RWPE2 (cell line): ENCODE results near the gene CCT6B.

Source experiments
- ATAC-seq: fragments of 200-7000 bp; cut with Tn5 transposase; 3 replicates; pipeline ENCODE4 v1.9.1; 2021; ENCODE audit warnings: low read depth
- DNase-seq: peaks from one replicate; pipeline ENCODE4 v3.0.0-alpha.2; 2020; ENCODE audit warnings: low spot score
- H3K27ac ChIP-seq: fragments of 450-650 bp; 2 replicates; pipeline ENCODE4 v1.5.1; 2017; ENCODE audit warnings: mild to moderate bottlenecking; ENCODE audit not compliant: poor library complexity, severe bottlenecking
- H3K27me3 ChIP-seq: fragments of 250-450 bp; sonication (Bioruptor Pico); 2 replicates; pipeline ENCODE4 v1.5.1; 2021; ENCODE audit warnings: mild to moderate bottlenecking, moderate library complexity; ENCODE audit not compliant: insufficient read depth, poor library complexity, severe bottlenecking
- H3K36me3 ChIP-seq: fragments of 250-450 bp; sonication (Bioruptor Pico); 2 replicates; pipeline ENCODE4 v1.5.1; 2020; ENCODE audit warnings: low read depth, mild to moderate bottlenecking, moderate library complexity
- H3K4me1 ChIP-seq: fragments of 250-450 bp; sonication (Bioruptor Pico); 2 replicates; pipeline ENCODE4 v1.5.1; 2021; ENCODE audit warnings: mild to moderate bottlenecking, moderate library complexity; ENCODE audit not compliant: insufficient read depth, poor library complexity, severe bottlenecking
- H3K4me3 ChIP-seq: fragments of 250-450 bp; sonication (Bioruptor Pico); 2 replicates; pipeline ENCODE4 v1.5.1; 2021; ENCODE audit warnings: mild to moderate bottlenecking, moderate library complexity; ENCODE audit not compliant: severe bottlenecking
- H3K9me3 ChIP-seq: fragments of 250-450 bp; sonication (Bioruptor Pico); 2 replicates; pipeline ENCODE4 v1.5.1; 2021; ENCODE audit warnings: mild to moderate bottlenecking, moderate library complexity; ENCODE audit not compliant: severe bottlenecking
- CTCF ChIP-seq: fragments of 450-650 bp; IDR thresholded peaks from one replicate; pipeline ENCODE4 v1.5.1; 2017; ENCODE audit warnings: mild to moderate bottlenecking, moderate library complexity; ENCODE audit not compliant: poor library complexity, severe bottlenecking

Gene CCT6B

GRCh38 chr17:34926661-34927060 is 34.6 kb downstream of the CCT6B start:
- no peaks in the 10 kb centered on the region for H3K36me3 ChIP-seq

GRCh38 chr17:34920676-34921075 is 40.6 kb downstream of the CCT6B start:
- Histone ChIP-seq H3K36me3 (no peaks in the 10 kb centered on the region), H3K27ac (no peak overlapping the region), H3K9me3 (no peaks in the 10 kb centered on the region), H3K4me1 (no peaks in the 10 kb centered on the region), H3K4me3 (no peak overlapping the region), H3K27me3 (no peaks in the 10 kb centered on the region)
- ATAC-seq (no peak), DNase-seq (no peak)
- no peak for TF ChIP-seq CTCF

More at GRCh38 chr17:34926661-34927060, 34.6 kb downstream of the CCT6B start:
- Histone ChIP-seq H3K27me3 (no peaks in the 10 kb centered on the region), H3K27ac (no peak overlapping the region), H3K4me1 (no peaks in the 10 kb centered on the region), H3K4me3 (no peak overlapping the region), H3K9me3 (no peaks in the 10 kb centered on the region)
- no peak for TF ChIP-seq CTCF
- ATAC-seq (no peak), DNase-seq (no peak)

- no peak overlapping the region for H3K4me3 ChIP-seq
- H3K4me1 ChIP-seq: no peaks in the 10 kb centered on the region
- H3K9me3 ChIP-seq: no peaks in the 10 kb centered on the region
- no peak overlapping the region for H3K27ac ChIP-seq
- DNase-seq (no peak), ATAC-seq (no peak)
- no peaks in the 10 kb centered on the region for H3K27me3 ChIP-seq
- TF ChIP-seq CTCF: no peak
- H3K36me3 ChIP-seq: no peaks in the 10 kb centered on the region
These were observed 43.9 kb downstream of the CCT6B start for GRCh38 chr17:34917381-34917780.

GRCh38 chr17:34916120-34916519 is 45.1 kb downstream of the CCT6B start:
- no peak for TF ChIP-seq CTCF
- Histone ChIP-seq H3K9me3 (no peaks in the 10 kb centered on the region), H3K27ac (no peak overlapping the region), H3K4me3 (no peak overlapping the region), H3K27me3 (no peaks in the 10 kb centered on the region), H3K36me3 (no peaks in the 10 kb centered on the region), H3K4me1 (no peaks in the 10 kb centered on the region)
- ATAC-seq (no peak), DNase-seq (no peak)

GRCh38 chr17:34913001-34913400 is 48.3 kb downstream of the CCT6B start:
- DNase-seq: no peak
- no peak for TF ChIP-seq CTCF

More at GRCh38 chr17:34913001-34913400, 48.3 kb downstream of the CCT6B start:
- no peak for ATAC-seq
- no peak overlapping the region for H3K4me3 ChIP-seq
- H3K36me3 ChIP-seq: no peaks in the 10 kb centered on the region
- H3K27me3 ChIP-seq: no peaks in the 10 kb centered on the region
- H3K27ac ChIP-seq: no peak overlapping the region
- H3K4me1 ChIP-seq: no peaks in the 10 kb centered on the region
- no peaks in the 10 kb centered on the region for H3K9me3 ChIP-seq
